SK-N-SH (cell line): ENCODE results near the gene C9.

ENCODE experiments used
- CHD2 ChIP-seq: fragments of 150-350 bp; IDR thresholded peaks from 2 replicates; pipeline ENCODE4 v1.6.1; 2018; ENCODE audit warnings: low read length; ENCODE audit not compliant: partially characterized antibody
- CTCF ChIP-seq: fragments of 200-600 bp; sonication (generic); IDR thresholded peaks from 2 replicates; pipeline ENCODE4 v1.6.1; 2017; ENCODE audit warnings: antibody characterized with exemption, mild to moderate bottlenecking, moderate library complexity
- EP300 ChIP-seq, 2 experiments: IDR thresholded peaks; 2 replicates each; pipeline versions ENCODE4 v1.4.0 to v1.6.1; 2012; ENCODE audit warnings: borderline replicate concordance in 1 of 2, low read depth in 1 of 2, low read length in 1 of 2
- GABPA ChIP-seq: IDR thresholded peaks from 2 replicates; pipeline ENCODE4 v1.4.0; 2012; ENCODE audit warnings: low read depth, mild to moderate bottlenecking
- GATA2 ChIP-seq: sonication (generic); formaldehyde crosslinking; IDR thresholded peaks from 2 replicates; pipeline ENCODE4 v1.5.0; 2020; ENCODE audit warnings: mild to moderate bottlenecking, missing genetic modification reagents
- MXI1 ChIP-seq: IDR thresholded peaks from 2 replicates; pipeline ENCODE4 v1.6.1; 2012; ENCODE audit warnings: mild to moderate bottlenecking, low read depth, low read length, improper control_type of control experiment
- NRF1 ChIP-seq: IDR thresholded peaks from 2 replicates; pipeline ENCODE4 v1.6.1; 2012; ENCODE audit warnings: low read depth, mild to moderate bottlenecking, low read length
- POLR2AphosphoS5 ChIP-seq: IDR thresholded peaks from 2 replicates; pipeline ENCODE4 v1.6.1; 2012; ENCODE audit warnings: low read depth, low read length
- RAD21 ChIP-seq: IDR thresholded peaks from 2 replicates; pipeline ENCODE4 v1.6.1; 2012; ENCODE audit warnings: mild to moderate bottlenecking, low read length
- RCOR1 ChIP-seq: fragments of 150-350 bp; IDR thresholded peaks from 2 replicates; pipeline ENCODE4 v1.6.1; 2017; ENCODE audit warnings: antibody characterized with exemption, low read length
- REST ChIP-seq: IDR thresholded peaks from 2 replicates; pipeline ENCODE4 v1.6.1; 2012; ENCODE audit warnings: mild to moderate bottlenecking, low read depth, low read length, moderate library complexity
- TAF1 ChIP-seq: IDR thresholded peaks from 2 replicates; pipeline ENCODE4 v1.6.1; 2012; ENCODE audit warnings: low read depth, mild to moderate bottlenecking, low read length, moderate library complexity, borderline replicate concordance
- USF2 ChIP-seq: fragments of 150-350 bp; IDR thresholded peaks from 2 replicates; pipeline ENCODE4 v1.6.1; 2017; ENCODE audit warnings: antibody characterized with exemption, low read length, low read depth, borderline replicate concordance
- TF ChIP-seq, protein P1 (sequence below): IDR thresholded peaks from 2 replicates; pipeline ENCODE4 v1.4.0; 2012; ENCODE audit warnings: low read depth

DNA sequence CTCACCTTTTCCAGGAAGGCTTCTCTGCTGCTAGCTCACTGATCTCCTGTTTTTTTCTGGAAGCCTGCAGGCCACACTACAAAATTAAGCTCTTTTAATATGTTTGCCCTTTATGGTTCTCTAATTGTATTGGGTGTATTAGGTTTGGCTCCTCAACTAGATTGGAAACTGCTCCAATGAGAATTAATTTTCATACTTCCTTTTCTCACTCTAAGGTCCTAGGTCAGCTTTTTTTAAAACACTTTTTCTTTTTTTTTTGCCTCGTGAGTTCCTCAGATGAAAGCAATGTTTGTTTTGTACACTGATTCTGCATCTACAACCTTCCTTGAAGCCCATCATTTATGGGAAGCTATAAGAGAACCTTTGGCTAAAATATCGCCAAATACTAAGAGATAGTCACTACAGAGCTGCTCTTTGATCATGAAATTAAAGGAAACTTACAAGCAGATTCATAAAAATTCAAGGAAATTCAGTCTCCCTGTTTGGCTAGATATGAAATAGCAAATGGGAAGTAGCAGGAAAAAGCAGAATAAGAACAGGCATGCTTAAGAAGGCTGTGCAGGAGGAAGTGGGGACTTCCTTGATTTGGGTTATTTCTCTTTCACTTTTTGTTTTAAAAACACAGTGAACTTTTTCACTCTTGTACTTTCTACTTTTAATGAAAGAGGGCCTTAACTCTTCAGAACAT is 89.8 kb downstream of the C9 start:
- no peak for TF ChIP-seq POLR2AphosphoS5
- no peak for TF ChIP-seq CTCF
- no peak for TF ChIP-seq CHD2
- no peak for TF ChIP-seq USF2
- TF ChIP-seq TAF1: no peak
- TF ChIP-seq EP300 (IDR thresholded peaks at IDR 0.05; ENCODE audit: borderline replicate concordance in 1 of 2, low read depth in 1 of 2, low read length in 1 of 2): no peak
- TF ChIP-seq, protein P1, sequence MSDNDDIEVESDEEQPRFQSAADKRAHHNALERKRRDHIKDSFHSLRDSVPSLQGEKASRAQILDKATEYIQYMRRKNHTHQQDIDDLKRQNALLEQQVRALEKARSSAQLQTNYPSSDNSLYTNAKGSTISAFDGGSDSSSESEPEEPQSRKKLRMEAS: no peak
- no peak for TF ChIP-seq REST
- no peak for TF ChIP-seq NRF1
- TF ChIP-seq GABPA: no peak
- no peak for TF ChIP-seq GATA2 (CRISPR knock-in tag)
- TF ChIP-seq MXI1: no peak
- no peak for TF ChIP-seq RAD21
- no peak for TF ChIP-seq RCOR1
